Stimulated activated CD4-positive, alpha-beta T cell treated with anti-CD3 and anti-CD28 coated beads, TNF-alpha, amount 100 ng/mL, for 48 hours (primary cell): ENCODE results near the gene DUSP2.

Source experiments
- DNase-seq, 3 donors: peaks; one replicate each; pipeline ENCODE4 v3.0.0-alpha.2; 2020; ENCODE audit warnings: low read depth in 3 of 3

Gene DUSP2

DNA sequence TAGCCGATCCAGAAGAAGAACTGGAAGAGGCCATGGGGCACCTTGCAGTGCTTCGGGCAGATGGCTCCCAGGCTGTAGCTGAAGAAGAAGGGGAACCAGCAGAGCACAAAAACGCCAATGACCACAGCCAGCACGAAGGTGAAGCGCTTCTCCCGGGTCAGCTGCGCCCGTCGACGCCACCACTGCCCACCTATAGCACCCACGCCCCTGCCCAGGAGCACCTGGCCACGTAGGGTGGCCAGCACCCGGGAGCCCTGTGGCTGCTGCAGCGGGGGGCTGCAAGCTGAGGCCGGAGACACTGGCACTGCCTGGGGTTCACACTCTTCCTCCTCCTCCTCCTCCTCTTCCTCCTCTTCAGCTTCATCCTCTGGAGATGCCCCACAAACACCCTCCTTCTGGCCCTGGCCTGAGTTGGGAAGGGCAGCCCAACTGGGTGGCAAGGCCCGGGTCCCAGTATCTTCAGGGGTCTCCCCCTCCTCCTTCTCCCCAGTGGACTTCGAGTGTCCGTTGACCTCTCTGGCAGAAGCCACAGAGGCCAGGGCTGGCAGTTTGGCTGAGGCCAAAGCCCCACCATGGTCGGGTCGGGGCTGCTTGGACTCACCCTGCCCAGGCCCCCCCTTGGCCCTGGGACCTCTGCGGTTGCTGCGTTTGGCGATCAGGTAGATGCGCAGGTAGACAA, 30.2 kb downstream of the DUSP2 start:
- DNase-seq, result no peak

DNA sequence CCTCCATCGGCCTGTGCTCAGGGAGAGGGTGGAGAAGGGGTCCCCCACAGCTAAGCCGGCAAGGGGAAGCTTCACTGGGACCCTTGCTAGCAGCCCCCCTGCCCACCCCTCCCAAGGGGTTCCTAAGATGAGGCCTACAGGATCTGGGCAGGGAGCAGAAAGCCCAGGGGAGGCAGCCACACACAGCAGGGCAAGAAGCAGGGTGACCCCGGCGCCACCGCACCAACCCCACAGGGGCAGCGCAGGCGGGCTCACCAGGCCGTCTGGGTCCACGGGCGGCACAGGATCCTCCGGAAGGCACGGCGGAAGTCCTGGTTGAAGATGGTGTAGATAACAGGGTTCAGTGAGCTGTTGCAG, 30.7 kb downstream of the DUSP2 start:
- no peak for DNase-seq

DNA sequence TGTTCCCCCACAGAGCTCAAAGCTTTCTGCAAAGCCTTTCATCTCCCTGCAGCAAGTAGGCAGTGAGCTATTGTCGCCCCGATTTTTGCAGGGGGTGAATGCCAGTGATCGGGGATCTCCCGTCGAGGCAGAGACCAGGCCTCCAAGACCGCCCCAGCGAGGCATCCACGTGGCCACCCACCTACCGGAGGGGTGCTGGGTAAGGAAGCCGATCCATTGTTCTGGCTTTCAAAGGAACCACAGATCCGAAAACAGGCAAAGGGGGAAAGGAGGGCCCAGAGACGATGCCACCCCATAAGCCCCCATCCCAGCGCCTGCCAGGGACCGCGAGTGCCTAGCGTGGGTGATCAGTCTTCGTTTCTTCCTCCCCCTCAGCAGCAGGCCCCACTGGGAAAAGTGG, 31.3 kb downstream of the DUSP2 start:
- DNase-seq, result no peak

DNA sequence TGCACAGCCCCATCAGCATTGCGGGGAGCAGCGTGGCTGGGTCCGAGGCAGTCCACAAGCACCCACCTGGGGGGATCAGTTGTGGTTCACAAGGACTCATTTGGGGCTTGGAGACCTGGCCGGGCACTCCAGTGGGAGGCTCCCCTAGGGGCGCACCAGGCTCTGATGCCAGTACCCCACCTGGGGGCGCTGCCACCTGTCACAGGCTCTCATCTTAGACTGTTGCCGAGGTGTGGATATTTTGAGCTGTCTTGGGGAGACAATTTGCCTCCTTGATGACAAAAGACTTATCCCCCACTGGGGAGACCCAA, 31.9 kb downstream of the DUSP2 start:
- no peak for DNase-seq

DNA sequence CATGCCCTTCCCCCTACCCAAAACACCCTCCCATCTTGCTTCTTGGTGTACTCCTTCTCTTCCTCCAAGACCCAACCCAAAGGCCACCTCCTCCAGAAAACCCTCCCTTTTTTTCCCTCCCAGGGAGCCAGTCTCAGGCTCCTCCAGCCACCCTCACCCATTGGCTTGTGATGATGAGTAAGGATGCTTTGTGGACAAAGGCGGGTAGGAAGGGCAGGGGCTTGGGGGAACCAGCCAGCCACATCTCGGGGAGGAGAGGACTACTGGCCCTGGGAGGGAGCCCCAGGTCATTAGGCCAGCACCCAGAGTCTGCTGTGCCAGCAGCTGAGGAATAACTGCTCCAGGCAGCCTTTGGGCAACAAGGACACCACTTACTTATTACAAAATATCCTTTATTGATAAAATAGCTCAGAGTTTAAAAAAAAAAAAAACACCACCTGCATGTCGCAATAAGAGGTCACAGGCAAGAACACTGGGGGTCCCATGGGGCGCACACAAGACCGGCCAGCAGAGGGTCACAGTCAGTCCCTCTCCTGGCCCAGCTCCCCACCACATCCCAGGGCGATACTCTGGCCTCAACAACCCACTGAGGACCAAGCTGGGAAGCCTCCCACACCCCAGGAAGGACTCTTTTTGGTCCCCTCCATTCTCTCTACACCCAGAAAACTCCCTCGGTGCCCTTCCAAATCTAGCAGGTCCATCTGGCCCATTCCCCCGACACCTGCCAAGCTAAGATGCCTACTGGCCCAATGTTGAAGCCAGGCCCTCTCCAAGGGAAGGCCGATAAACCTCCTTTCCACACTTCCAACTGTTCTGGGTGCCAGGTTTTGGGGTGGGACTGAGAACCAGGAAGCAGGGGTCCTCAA, 32.5 kb downstream of the DUSP2 start:
- no peak for DNase-seq

DNA sequence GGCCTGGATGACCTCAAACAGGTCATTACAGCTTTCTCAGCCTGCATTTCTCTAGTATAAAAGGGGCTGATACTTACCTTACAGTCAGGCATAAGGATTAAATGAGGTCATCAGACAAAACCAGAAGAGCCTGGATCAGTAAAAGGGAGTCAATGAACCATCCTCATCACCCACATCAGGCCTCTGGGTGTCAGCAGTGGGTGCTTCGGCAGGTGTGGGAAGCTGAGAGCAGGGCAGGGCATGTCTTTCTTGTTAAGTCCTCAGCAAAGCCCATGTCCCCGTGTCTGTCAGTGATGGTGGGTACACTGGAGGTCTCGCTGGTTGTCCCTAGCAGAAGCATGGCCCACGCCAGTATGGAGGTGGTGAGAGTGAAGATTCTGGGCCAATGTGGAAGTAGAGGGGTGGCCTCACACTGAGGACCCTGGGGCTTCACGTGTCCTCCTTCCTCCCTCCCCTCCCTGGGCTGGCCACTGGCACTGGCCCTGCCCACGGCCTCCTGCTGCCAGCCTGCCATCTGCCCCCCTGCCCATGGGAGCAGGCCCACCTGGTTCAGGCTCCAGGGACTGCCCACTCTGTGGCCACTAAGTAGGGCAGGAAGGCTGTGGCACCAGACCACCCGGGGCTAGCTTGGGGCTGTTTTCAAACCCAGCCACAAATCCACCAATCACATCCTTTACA, 33.3 kb downstream of the DUSP2 start:
- DNase-seq, result no peak

DNA sequence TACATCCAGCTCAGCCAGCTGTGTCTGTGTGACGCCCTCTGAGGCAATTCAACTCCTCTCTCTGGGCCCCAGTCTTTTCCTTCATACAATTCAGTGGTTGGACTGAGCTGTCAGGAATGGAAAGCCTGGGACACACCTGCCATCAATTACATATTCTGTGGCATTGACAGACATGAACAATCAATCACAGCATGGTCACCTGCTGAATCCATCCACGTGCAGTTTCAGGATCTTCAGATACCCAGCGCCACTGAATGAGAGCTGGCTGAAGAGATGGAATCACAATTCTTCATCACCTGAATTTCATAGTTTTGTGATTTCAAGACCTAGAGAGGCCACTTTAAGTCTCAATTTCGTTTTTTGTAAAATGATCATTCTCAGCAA, 34.0 kb downstream of the DUSP2 start:
- no peak for DNase-seq

DNA sequence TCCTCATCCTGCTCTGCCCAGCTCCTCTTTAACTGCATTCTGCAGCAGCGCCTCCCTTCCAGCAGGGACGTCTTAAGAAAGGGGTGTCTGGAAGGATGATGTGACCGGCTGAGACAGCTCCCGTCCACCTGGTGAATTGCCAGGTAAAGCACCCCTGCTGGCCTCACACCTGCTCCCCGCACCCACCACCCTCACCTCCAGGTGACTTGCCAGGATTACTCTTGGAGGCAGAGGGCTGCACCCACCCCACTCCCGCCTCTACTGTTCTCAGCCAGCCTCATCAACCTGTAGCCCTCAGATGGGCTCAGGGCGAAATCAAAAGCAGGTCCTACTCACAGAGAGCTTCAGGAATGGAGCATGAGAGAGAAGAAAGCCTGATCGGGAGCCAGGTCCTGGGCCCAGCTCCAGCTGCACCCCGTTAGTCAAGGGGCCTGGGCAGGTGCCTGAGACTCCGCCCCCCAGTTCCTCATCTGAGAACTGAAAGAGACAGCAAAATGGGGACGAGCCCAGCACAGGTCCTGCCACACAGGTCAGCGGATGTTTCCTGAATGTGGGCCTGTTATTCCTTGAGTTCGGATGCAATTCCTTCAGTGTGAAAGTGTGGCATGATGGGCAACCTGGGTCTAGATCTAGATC, 34.5 kb downstream of the DUSP2 start:
- no peak for DNase-seq

DNA sequence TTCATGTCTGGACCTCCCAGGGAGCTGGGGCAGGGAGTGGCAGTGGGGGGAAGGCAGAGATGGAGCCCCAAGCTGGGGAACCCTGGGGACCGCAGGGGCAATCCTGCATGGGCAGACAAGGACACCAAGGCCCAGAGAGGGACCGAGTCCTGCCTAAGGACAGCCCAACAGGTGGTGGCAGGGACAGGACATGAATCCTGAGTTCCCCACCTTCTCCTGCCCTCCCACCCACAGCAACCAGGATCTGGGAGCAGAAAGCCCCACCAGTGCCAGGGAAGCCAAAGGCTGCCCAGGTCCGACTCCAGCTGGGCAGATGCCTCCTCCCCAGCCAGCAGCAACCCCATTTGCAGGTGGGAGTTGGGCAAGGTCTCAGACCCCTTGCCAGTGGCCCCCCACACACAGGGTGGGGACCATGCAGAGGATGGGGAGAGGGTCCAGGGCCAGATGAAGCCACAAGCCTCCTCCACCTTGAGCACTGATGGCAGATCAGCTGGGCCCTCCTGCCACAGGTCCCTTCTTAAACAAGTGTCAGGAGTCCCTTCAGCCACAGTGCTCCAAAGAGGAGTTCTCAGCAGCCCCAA, 35.2 kb downstream of the DUSP2 start:
- DNase-seq, result no peak

DNA sequence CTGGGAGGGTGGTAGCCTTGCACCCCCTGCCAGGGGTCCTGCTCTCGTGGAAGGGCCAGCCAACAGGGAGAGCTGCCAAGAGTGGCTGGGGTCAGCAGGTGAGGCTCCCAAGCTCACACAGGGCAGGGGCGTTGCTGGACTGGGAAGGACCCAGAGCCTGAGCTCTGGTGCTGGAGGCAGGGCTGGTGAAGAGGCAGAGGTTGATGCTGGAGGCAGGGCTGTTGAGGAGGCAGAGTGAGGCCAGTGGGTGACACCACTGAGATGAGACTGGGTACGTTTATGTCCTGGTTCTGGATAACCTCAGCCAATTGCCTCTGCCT, 35.9 kb downstream of the DUSP2 start:
- no peak for DNase-seq

DNA sequence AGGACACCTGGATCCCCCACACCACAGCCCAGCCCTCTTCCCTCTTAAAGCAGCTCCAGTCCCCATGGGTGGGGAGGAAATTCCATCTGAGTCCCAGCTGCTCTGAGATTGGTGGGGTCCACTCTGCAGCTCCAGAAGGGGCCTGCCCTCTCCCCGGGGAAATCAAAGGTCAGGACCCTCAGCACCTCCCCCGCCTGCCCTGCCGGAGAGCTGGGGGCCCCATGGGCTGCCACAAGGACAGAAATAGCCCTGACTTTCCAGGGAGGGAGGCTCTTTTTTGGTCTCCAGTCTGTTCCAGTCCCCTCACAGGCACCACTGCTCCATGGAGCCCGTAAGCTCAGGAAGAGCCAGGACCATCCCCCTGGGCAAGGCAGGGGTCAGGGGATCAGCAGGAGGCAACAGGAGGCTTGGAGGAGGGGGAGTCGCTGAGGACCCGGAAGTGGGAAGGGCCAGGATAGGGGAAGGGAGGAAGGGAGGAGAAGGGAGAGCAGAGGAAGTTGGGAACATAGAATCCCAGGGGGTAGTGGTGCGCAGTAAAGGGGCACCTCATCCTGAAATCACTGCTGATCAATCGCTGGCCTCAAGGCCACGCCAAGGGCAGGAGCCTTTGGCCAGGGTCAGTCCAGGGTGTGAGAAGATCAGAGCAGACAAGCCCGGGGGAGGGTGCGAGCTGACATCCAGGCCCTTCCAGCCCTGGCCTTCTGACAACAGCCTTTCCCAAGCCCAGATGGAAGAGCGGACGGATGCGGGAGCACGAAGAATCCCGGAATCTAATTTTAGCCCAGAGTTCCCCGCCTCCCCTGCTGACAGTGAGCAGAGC, 36.5 kb downstream of the DUSP2 start:
- no peak for DNase-seq

DNA sequence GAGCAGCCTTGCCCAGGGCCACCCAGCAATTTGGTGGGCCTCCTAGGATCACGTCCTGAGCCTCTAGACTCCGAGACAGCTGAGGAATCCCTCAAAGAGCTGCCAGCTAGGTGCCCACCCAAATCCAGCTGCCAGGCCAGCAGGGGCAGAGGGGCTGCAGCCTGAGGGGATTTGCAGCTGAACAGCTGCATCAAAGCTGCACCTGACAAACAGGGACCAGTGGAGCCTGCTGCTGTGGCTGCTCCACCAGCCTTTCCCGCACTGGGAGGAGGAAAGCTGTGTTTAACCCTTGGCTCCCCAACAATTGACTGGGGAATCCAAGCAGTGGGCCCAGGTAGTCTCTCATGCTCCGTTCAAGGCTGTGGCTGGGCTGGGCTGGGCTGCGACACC, 37.1 kb downstream of the DUSP2 start:
- no peak for DNase-seq

DNA sequence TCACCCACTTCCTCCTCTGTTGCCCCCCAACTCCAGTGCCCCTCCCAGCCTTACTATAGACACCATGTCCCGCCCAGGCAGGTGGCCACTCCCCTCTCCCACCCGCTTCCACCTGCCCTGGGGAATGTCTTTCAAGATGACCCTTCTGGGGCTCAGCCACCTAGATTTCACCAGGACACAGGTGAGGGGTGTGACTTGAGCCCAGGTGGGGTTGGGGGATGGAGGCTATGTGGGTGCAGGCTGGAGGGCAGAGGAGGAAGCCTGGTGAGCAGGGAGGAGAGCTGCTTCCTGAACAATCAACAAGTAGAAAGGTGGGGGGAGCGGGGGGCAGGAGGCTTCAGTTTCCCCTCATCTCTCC, 37.6 kb downstream of the DUSP2 start:
- no peak for DNase-seq

DNA sequence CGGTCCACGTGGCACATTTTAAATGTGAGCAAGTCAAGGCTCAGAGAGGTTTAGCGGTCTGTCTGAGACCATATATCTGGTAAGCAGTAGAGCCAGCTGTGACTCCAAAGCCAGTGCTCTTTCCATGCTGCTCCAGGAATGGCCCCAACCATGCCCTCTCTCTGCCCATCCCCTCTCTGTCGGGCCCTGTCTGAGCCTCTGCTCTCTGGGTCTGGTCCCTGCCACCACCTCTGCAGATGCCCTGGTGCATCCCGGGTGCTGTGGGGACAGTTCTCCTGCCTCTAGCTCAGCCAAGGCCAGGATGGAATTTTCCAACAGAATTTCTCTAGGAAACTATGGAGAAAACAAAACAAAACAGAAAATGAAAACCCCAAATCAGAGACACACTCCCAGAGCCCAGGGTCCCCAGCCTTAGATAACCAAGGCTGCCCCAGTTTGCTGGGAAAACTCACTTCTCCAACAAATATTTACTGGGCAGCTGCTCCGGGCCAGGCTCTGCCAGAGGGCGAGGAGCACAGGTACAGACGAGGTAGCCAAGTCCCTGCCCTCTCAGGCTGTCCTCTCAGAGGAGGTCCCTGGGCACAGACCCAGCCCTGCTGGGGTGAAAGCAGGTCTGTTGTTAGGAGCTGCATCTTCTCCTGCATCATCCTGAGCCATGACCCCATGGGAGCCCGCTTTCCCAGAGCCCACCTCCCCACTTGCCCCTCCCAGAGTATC, 38.1 kb downstream of the DUSP2 start:
- DNase-seq, result no peak

DNA sequence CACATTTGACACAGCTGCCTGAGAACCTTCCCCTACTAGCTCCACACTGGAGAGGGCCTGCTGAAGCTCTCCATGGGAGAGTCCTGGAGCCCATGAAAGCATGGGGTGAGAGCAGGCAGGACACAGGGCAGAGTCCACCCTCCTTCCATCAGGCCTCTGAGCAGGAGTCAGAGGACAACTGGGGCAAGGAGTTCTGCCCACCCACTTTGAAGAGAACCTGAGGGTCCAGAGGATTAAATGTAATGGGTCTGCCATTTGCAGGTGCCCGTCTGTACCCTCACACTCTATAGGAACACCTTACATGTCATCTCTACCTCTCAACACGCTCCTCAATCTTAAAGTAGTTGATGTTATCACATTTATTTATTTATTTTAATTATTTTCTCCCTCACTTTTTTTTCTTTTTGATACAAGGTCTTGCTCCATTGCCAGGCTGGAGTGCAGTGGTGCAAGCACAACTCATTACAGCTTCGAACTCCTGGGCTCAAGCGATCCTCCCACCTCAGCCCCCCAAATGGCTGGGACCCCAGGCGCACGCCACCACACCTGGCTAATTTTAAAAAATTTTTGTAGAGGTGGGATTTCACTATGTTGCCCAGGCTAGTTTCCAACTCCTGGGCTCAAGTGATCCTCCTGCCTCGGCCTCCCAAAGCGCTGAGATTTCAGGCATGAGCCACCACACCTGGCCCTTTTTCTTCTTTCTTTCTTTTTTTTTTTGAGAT, 39.1 kb downstream of the DUSP2 start:
- no peak for DNase-seq

DNA sequence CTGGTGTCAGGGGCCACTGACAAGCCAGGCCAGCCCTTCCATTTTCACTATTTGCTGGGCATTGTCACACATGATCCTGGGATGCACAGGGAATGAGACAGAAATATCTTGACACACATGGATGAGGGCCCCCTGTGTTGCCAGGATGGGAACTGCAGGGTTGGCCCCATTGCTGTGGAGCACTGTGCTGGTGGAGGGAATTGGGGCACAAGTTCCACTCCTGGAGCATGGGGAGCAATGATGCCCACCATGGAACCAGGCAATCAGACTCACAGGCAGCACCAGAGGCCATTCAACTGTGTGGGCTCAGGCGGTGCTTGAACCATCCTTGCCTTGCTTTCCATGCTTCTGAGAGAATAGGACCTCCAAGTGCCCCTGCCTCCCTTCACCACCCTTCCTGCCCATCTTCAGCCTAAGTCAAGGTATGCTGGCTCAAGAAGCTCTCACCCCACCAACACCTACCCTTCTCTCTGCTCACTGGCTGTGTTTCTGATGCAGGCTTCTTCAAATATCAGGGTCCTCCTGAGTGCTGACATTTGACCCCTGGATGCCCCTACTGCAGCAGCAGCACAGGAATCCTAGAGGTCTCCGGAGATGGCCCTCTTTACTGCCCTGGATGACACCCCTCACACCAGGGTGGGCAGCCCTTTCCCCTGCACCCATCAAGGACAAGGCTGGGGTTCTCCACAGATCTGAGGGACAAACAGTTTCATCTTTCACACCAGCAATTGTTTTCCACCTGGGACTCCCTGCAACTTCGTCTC, 39.9 kb downstream of the DUSP2 start:
- no peak for DNase-seq

DNA sequence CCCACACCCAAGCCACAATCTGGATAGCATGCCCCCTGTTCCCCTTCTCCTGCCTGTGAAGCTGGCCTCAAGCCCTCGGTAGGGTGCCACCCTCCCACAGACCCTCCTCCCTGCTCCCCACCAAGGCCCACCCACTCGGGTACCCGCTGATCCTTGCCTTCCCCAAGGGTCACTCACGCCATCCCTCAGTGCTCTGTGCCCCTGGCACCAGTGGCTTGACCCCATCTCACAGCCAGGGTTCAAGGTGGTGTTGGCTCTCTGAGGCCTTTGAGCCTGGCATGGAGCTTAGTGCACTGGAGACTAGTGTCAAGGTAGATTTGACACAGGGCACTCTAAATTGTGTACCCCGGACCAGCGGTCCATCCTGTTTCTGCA, 40.8 kb downstream of the DUSP2 start:
- DNase-seq, result no peak

DNA sequence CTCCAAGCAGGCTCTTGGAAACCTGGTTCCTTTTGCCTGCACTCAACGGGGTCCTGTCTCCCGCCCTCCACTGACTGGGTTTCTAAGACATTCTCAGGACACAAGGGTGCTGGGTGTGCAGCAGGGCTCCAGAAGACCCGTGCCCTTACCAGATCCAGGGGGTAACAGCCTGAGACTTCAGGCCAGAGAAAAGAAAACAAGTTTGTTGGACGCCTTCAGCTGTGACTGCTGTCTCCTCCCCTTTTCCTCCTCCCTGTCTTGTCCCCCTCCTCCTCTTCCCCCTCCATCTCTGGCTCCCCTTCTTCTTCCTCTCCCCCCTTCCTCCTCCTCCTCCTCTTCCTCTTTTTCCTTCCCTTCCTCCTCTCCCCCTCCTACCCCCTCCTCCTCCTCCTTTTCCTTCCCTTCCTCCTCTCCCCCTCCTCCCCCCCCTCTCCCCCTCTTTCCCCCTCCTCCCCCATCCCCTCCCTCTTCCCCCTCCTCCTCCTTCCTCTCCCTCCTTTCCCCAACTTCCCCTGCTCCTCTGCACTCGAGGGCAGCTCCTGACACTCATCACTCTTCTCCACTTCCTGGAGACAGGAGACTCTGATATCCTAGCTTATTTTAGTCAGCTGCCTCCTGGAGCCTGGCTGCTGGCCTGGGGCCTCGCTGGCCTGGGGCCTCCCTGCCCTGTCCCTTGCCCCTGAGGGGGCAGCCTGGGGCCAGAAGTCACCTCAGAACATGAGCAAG, 41.3 kb downstream of the DUSP2 start:
- no peak for DNase-seq

DNA sequence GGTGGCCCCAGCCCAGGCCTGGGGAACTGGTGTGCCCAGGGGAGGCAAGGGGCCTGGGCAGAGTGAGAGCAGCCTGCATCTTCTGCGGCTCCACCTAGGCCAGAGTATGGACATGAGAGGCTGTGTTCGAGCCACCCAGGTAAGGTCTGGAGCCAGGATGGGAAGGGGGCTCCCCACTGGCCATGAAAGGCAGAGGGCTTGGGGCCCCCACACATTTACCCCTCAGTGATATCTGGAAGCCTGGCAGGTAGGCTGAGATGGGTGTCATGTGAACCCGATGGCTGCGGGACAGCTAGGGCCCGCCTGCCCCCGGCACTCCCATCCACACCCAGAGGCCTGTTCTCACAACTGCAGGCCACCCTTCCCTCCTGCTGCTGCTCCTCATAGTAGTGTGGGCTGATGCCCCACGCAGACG, 42.0 kb downstream of the DUSP2 start:
- no peak for DNase-seq
